Measurements from ENCODE around the gene POLR2J. TPM values are rescaled to one million over a fixed set of nuclear protein-coding genes. Genes with fewer than 3 reads are reported as not detected.

The POLR2J gene
- total and polyA plus RNA-seq, 2 experiments from 2014 or later: 32.2 to 167 TPM

DNA sequence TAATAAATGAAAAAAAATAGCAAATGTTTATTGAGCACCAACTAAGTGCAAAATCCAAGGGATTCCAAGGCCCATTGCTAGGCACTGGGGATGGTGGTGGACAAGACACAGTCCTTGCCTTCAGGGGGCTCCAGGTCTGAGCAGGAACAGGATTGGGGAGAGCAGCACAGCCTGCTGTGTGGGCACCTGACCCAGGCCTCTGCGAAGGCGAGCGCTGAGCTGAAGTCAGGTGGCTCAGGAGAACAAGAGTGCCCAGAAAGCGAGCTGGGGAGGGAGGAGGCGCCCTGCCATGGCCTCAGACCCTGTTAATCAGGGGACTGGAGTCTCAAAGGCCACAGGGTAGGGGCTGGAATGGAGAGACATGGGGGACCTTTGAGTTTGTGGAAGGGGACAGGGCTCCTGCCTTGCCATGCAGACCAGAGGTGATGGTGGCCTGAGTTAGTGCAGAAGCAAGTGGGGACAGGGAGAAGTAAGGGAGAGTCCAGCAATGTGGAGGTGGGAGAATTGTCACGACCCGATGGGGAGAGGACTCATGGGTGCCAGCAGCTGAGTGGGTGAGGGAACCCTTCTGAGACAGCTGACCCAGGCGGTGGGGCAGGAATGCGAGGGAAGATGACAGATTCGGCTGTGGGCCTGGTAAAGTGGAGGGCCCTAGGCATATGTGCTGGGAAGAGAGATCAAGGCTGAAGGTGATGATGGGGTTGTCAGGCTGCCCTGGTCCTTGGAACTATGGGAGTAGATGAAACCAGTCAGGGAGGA is 49.4 kb downstream of the POLR2J start (continued):
- TF ChIP-seq, protein P1, sequence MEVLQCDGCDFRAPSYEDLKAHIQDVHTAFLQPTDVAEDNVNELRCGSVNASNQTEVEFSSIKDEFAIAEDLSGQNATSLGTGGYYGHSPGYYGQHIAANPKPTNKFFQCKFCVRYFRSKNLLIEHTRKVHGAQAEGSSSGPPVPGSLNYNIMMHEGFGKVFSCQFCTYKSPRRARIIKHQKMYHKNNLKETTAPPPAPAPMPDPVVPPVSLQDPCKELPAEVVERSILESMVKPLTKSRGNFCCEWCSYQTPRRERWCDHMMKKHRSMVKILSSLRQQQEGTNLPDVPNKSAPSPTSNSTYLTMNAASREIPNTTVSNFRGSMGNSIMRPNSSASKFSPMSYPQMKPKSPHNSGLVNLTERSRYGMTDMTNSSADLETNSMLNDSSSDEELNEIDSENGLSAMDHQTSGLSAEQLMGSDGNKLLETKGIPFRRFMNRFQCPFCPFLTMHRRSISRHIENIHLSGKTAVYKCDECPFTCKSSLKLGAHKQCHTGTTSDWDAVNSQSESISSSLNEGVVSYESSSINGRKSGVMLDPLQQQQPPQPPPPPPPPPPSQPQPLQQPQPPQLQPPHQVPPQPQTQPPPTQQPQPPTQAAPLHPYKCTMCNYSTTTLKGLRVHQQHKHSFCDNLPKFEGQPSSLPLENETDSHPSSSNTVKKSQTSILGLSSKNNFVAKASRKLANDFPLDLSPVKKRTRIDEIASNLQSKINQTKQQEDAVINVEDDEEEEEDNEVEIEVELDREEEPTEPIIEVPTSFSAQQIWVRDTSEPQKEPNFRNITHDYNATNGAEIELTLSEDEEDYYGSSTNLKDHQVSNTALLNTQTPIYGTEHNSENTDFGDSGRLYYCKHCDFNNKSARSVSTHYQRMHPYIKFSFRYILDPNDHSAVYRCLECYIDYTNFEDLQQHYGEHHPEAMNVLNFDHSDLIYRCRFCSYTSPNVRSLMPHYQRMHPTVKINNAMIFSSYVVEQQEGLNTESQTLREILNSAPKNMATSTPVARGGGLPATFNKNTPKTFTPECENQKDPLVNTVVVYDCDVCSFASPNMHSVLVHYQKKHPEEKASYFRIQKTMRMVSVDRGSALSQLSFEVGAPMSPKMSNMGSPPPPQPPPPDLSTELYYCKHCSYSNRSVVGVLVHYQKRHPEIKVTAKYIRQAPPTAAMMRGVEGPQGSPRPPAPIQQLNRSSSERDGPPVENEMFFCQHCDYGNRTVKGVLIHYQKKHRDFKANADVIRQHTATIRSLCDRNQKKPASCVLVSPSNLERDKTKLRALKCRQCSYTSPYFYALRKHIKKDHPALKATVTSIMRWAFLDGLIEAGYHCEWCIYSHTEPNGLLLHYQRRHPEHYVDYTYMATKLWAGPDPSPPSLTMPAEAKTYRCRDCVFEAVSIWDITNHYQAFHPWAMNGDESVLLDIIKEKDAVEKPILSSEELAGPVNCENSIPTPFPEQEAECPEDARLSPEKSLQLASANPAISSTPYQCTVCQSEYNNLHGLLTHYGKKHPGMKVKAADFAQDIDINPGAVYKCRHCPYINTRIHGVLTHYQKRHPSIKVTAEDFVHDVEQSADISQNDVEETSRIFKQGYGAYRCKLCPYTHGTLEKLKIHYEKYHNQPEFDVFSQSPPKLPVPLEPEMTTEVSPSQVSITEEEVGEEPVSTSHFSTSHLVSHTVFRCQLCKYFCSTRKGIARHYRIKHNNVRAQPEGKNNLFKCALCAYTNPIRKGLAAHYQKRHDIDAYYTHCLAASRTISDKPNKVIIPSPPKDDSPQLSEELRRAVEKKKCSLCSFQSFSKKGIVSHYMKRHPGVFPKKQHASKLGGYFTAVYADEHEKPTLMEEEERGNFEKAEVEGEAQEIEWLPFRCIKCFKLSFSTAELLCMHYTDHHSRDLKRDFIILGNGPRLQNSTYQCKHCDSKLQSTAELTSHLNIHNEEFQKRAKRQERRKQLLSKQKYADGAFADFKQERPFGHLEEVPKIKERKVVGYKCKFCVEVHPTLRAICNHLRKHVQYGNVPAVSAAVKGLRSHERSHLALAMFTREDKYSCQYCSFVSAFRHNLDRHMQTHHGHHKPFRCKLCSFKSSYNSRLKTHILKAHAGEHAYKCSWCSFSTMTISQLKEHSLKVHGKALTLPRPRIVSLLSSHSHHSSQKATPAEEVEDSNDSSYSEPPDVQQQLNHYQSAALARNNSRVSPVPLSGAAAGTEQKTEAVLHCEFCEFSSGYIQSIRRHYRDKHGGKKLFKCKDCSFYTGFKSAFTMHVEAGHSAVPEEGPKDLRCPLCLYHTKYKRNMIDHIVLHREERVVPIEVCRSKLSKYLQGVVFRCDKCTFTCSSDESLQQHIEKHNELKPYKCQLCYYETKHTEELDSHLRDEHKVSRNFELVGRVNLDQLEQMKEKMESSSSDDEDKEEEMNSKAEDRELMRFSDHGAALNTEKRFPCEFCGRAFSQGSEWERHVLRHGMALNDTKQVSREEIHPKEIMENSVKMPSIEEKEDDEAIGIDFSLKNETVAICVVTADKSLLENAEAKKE (CRISPR knock-in tag; IDR thresholded peaks at IDR 0.05): no peak
- TF ChIP-seq, protein P2, sequence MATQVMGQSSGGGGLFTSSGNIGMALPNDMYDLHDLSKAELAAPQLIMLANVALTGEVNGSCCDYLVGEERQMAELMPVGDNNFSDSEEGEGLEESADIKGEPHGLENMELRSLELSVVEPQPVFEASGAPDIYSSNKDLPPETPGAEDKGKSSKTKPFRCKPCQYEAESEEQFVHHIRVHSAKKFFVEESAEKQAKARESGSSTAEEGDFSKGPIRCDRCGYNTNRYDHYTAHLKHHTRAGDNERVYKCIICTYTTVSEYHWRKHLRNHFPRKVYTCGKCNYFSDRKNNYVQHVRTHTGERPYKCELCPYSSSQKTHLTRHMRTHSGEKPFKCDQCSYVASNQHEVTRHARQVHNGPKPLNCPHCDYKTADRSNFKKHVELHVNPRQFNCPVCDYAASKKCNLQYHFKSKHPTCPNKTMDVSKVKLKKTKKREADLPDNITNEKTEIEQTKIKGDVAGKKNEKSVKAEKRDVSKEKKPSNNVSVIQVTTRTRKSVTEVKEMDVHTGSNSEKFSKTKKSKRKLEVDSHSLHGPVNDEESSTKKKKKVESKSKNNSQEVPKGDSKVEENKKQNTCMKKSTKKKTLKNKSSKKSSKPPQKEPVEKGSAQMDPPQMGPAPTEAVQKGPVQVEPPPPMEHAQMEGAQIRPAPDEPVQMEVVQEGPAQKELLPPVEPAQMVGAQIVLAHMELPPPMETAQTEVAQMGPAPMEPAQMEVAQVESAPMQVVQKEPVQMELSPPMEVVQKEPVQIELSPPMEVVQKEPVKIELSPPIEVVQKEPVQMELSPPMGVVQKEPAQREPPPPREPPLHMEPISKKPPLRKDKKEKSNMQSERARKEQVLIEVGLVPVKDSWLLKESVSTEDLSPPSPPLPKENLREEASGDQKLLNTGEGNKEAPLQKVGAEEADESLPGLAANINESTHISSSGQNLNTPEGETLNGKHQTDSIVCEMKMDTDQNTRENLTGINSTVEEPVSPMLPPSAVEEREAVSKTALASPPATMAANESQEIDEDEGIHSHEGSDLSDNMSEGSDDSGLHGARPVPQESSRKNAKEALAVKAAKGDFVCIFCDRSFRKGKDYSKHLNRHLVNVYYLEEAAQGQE (IDR thresholded peaks at IDR 0.05; ENCODE audit: unreplicated experiment): no peak

DNA sequence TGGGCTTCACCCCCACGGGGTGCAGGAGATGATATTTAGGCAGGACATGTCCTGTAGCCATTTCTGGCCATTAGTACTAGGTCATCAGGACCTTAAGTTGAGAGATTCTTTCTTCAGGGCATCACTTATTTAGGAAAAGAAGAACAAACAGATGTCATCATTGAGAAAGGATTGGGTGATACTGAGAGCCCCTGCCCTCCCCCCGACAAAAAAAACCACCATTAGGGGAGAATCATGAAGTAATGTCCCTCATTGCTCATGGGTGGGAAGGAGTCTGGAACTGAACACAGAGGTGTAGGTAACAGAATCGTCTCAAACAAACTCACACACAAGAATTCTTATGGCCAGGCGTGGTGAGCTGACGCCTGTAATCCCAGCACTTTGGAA is 51.7 kb downstream of the POLR2J start:
- peaks cover 21% of the 10 kb centered on the region for H3K36me3 Mint-ChIP-seq (ENCODE audit: low read depth)
- Histone ChIP-seq H3K27ac (ENCODE audit: low read depth) (no peak overlapping the region; the same call in 1 of the 2 replicates), H3K27me3 (ENCODE audit: insufficient read depth) (no peaks in the 10 kb centered on the region), H3K4me3 (no peak overlapping the region), H3K9me2 (ENCODE audit: insufficient read depth) (no peaks in the 10 kb centered on the region), H3K36me3 (ENCODE audit: insufficient read depth) (0 out of 2 replicates have a peak, but pooled peaks cover 4% of the 10 kb centered on the region), H3F3A (replicated peaks; ENCODE audit: low read depth) (peaks cover 6% of the 10 kb centered on the region; the same call in 1 of the 2 replicates), H2AFZ (no peak overlapping the region), H3K79me2 (replicated peaks; ENCODE audit: insufficient read depth) (no peaks in the 10 kb centered on the region), H4K20me1 (replicated peaks; ENCODE audit: insufficient read depth) (no peaks in the 10 kb centered on the region; the same call in 1 of the 2 replicates), H3K4me1 (ENCODE audit: insufficient read depth) (peaks cover 13% of the 10 kb centered on the region), H3K4me2 (no peak overlapping the region)
- H3K9me3 Mint-ChIP-seq: no peaks in the 10 kb centered on the region
- no peak for TF ChIP-seq ZNF114 (CRISPR knock-in tag; IDR thresholded peaks at IDR 0.05)
- DNase-seq (ENCODE audit: low spot score) (no peak), ATAC-seq (no peak)
- no peak overlapping the region for H3K4me3 Mint-ChIP-seq
- peaks cover 12% of the 10 kb centered on the region for H3K27me3 Mint-ChIP-seq (ENCODE audit: insufficient read depth, low read depth, poor library complexity)
- H3K4me1 Mint-ChIP-seq: peaks cover 30% of the 10 kb centered on the region
- H3K27ac Mint-ChIP-seq: no peak overlapping the region
